ENCODE results near the gene UCP3. TPM values are rescaled to one million over a fixed set of nuclear protein-coding genes. Genes with fewer than 3 reads are reported as not detected.
A peak's percentile ranks its signal among the peaks of the same experiment; 100 is the strongest.

Gene UCP3
- total and polyA plus RNA-seq, 10 of the 15 experiments (the other 5 are each of a cell fraction or from before 2014, with no cell fraction given): 0.02 to 1.9 (median 0.94) TPM

GRCh38 chr11:73995247-73995646, 13.6 kb downstream of the UCP3 start:
- BruUV-seq (replicated peaks): no TSS peak
- Histone ChIP-seq H3K4me1 (ENCODE audit: control insufficient read depth, insufficient read depth, low read length) (peaks cover 68% of the 10 kb centered on the region), H3K9me3 (replicated peaks; ENCODE audit: control insufficient read depth, insufficient read depth, low read length) (no peaks in the 10 kb centered on the region), H3K79me2 (ENCODE audit: control insufficient read depth, insufficient read depth, low read length) (no peaks in the 10 kb centered on the region), H3K4me2 (ENCODE audit: control insufficient read depth, insufficient read depth) (peak overlapping the region; percentile 68), H3K9ac (ENCODE audit: control insufficient read depth, insufficient read depth, low read length) (no peak overlapping the region; the same call in 1 of the 2 replicates), H2AFZ (ENCODE audit: control insufficient read depth, low read depth, low read length) (peak overlapping the region; percentile 52), H3K27me3 (replicated peaks in 1 of 2; ENCODE audit: control insufficient read depth in 2 of 2, insufficient read depth in 2 of 2, low read length in 1 of 2) (no peaks in the 10 kb centered on the region), H3K27ac (ENCODE audit: control insufficient read depth, insufficient read depth) (peak overlapping the region; percentile 57), H4K20me1 (ENCODE audit: control insufficient read depth, insufficient read depth) (no peaks in the 10 kb centered on the region), H3K4me3 (no peak overlapping the region), H3K36me3 (ENCODE audit: control insufficient read depth in 2 of 2, insufficient read depth in 2 of 2, low read length in 1 of 2) (no peaks in the 10 kb centered on the region)
- RAD21 ChIA-PET (ENCODE audit: unreplicated experiment): interaction anchor here (0.9 to 2.6 kb wide), 6 partner anchors 9 to 32 kb away, joined by 3 to 30 read pairs (median 6); partner anchors contain the start of gene UCP2
- CTCF ChIA-PET: interaction anchor here (1.1 to 2.1 kb wide), 4 partner anchors 10 to 32 kb away, joined by 4 to 11 read pairs (median 8); no protein-coding TSS in a partner anchor
- SMC1A ChIA-PET (ENCODE audit: uncharacterized antibody, unreplicated experiment): interaction anchor here (1.1 to 2.7 kb wide), 10 partner anchors 8 to 32 kb away, joined by 4 to 24 read pairs (median 6); partner anchors contain the start of gene UCP2
- 0% methylated on average over 2 of the region's 2 CpGs for WGBS (ENCODE audit: insufficient coverage, insufficient replicate concordance, low lambda C conversion rate, missing lambda C conversion rate)
- POLR2A ChIA-PET: interaction anchor here (0.6 to 3.6 kb wide), 7 partner anchors 11 to 176 kb away, joined by 3 to 25 read pairs (median 5); partner anchors contain the start of genes C2CD3, COA4, PAAF1 and PPME1
- ATAC-seq (peak; percentile 73), FAIRE-seq (no peak), DNase-seq (ENCODE audit: low read depth, low spot score) (no peak)
- in situ Hi-C loops (cut with MboI) (no loop called here), intact Hi-C loops (cut with micrococcal nuclease; ENCODE audit: unreplicated experiment) (loop anchor here (10.0 kb wide), 1 partner anchor 1820 kb away; the partner anchor contains the start of gene UVRAG)
- TF ChIP-seq RBBP5 (conservative IDR thresholded peaks at IDR 0.05) (peak; percentile 71; the same call in 1 of the 2 replicates), RUNX3 (IDR thresholded peaks at IDR 0.05; ENCODE audit: low read length) (peak; percentile 64), NRF1 (conservative IDR thresholded peaks at IDR 0.05; ENCODE audit: low read depth, low read length) (no peak), SPI1 (IDR thresholded peaks at IDR 0.05; ENCODE audit: borderline replicate concordance, insufficient read depth, low read depth, low read length) (peak; percentile 39; the same call in 1 of the 2 replicates), EZH2 (IDR thresholded peaks at IDR 0.05; ENCODE audit: borderline replicate concordance, control insufficient read depth, low read depth, low read length) (no peak), RELB (IDR thresholded peaks at IDR 0.05; ENCODE audit: low read depth) (0 out of 2 replicates have a peak, but pooled peaks have one; percentile 17), IKZF2 (IDR thresholded peaks at IDR 0.05) (peak; percentile 56 to 66; a peak in 3 of 4 replicates), CEBPB (IDR thresholded peaks at IDR 0.05; ENCODE audit: borderline replicate concordance in 1 of 2, low read depth in 2 of 2, low read length in 2 of 2) (no peak), ZNF207 (IDR thresholded peaks at IDR 0.05; ENCODE audit: borderline replicate concordance) (no peak), ATF2 (IDR thresholded peaks at IDR 0.05; ENCODE audit: low read length) (no peak), ZNF274 (IDR thresholded peaks at IDR 0.05; ENCODE audit: insufficient read depth, insufficient read length) (no peak), ETV6 (conservative IDR thresholded peaks at IDR 0.05 in 1 of 2, IDR thresholded peaks at IDR 0.05 in 1 of 2; ENCODE audit: borderline replicate concordance in 1 of 2, low read depth in 1 of 2) (peak in 1 of 2 experiments; percentile 46; a peak in 1 of 4 replicates), BACH1 (IDR thresholded peaks at IDR 0.05; ENCODE audit: borderline replicate concordance) (no peak), EED (IDR thresholded peaks at IDR 0.05; ENCODE audit: low read depth) (0 out of 2 replicates have a peak, but pooled peaks have one; percentile 11), FOXM1 (IDR thresholded peaks at IDR 0.05; ENCODE audit: low read depth, low read length) (peak; percentile 55; the same call in 1 of the 2 replicates), CREB1 (IDR thresholded peaks at IDR 0.05; ENCODE audit: low read depth) (peak; percentile 35; the same call in 1 of the 2 replicates), SUZ12 (IDR thresholded peaks at IDR 0.05; ENCODE audit: unreplicated experiment) (no peak), TAF1 (IDR thresholded peaks at IDR 0.05; ENCODE audit: borderline replicate concordance, low read depth, low read length) (no peak), SMC3 (IDR thresholded peaks at IDR 0.05; ENCODE audit: borderline replicate concordance, low read length) (no peak), BRCA1 (IDR thresholded peaks at IDR 0.05; ENCODE audit: low read depth, low read length) (no peak), MXI1 (IDR thresholded peaks at IDR 0.05; ENCODE audit: low read depth, low read length) (peak; percentile 26; the same call in 1 of the 2 replicates), EP300 (IDR thresholded peaks at IDR 0.05; ENCODE audit: borderline replicate concordance in 1 of 2, control insufficient read depth in 1 of 2, low read depth in 2 of 2, low read length in 2 of 2) (peak; percentile 36 to 77; a peak in 2 of 4 replicates)

Data from GM12878 (cell line).